ENCODE measurements around the gene C12orf60. TPM values are rescaled to one million over a fixed set of nuclear protein-coding genes. Genes with fewer than 3 reads are reported as not detected.

The C12orf60 gene
- total RNA-seq, 1 experiment from 2014 or later, result 1.9 TPM

GRCh38 chr12:14827043-14827442 is 23.6 kb downstream of the C12orf60 start:
- WGBS (ENCODE audit: extremely low coverage, insufficient read length, low lambda C conversion rate), result no CpG with 5 or more reads among the region's 2 CpGs

More at GRCh38 chr12:14827043-14827442, 23.6 kb downstream of the C12orf60 start:
- Histone ChIP-seq H3K4ac (ENCODE audit: low read depth, low read length) (no peak overlapping the region), H4K20me1 (ENCODE audit: control insufficient read depth, insufficient read depth, insufficient read length) (no peaks in the 10 kb centered on the region), H4K91ac (ENCODE audit: insufficient read length, low read depth, low read length) (no peak overlapping the region), H4K5ac (ENCODE audit: insufficient read length, low read depth, low read length) (no peak overlapping the region), H2BK15ac (ENCODE audit: low read depth, low read length) (no peak overlapping the region), H3K27me3 (ENCODE audit: insufficient read depth, low read length) (no peaks in the 10 kb centered on the region), H3K4me2 (ENCODE audit: insufficient read depth, insufficient read length, low read length) (no peak overlapping the region), H4K8ac (replicated peaks; ENCODE audit: insufficient read length, low read depth, low read length) (no peak overlapping the region), H3K56ac (ENCODE audit: insufficient read length, low read depth, low read length) (no peak overlapping the region), H2AK5ac (ENCODE audit: insufficient read length, low read length) (no peak overlapping the region), H3K18ac (ENCODE audit: insufficient read length, low read depth, low read length) (no peak overlapping the region), H3K79me2 (ENCODE audit: insufficient read depth, low read length) (no peaks in the 10 kb centered on the region; the same call in 1 of the 2 replicates), H3K27ac (ENCODE audit: insufficient read length, low read depth, low read length) (no peak overlapping the region), H2BK5ac (ENCODE audit: insufficient read length, low read length) (no peak overlapping the region), H3K4me1 (ENCODE audit: insufficient read depth, low read length) (no peaks in the 10 kb centered on the region; the same call in 1 of the 2 replicates), H2BK12ac (ENCODE audit: insufficient read length, low read depth, low read length) (no peak overlapping the region), H3T11ph (ENCODE audit: low read length) (no peak overlapping the region), H3K9ac (ENCODE audit: extremely low read depth, insufficient read length, low read length) (no peak overlapping the region), H3K9me3 (ENCODE audit: control insufficient read depth, low read depth, low read length) (no peaks in the 10 kb centered on the region), H2BK20ac (ENCODE audit: low read depth, low read length, poor library complexity, severe bottlenecking) (no peak overlapping the region), H2BK120ac (ENCODE audit: low read depth, low read length, poor library complexity, severe bottlenecking) (no peak overlapping the region), H2AFZ (ENCODE audit: low read length) (no peak overlapping the region), H3K79me1 (ENCODE audit: insufficient read depth, low read depth, low read length, poor library complexity, severe bottlenecking) (no peaks in the 10 kb centered on the region), H3K23ac (ENCODE audit: insufficient read length, low read depth, low read length) (no peak overlapping the region), H3K14ac (ENCODE audit: insufficient read depth, low read length) (no peak overlapping the region), H3K23me2 (ENCODE audit: insufficient read length, low read depth, low read length, poor library complexity, severe bottlenecking) (no peaks in the 10 kb centered on the region)
- H3K27ac Mint-ChIP-seq, result no peak overlapping the region
- H3K27me3 Mint-ChIP-seq (ENCODE audit: low read depth), result no peaks in the 10 kb centered on the region
- no peaks in the 10 kb centered on the region for H3K36me3 Mint-ChIP-seq (ENCODE audit: insufficient read depth in 1 of 3, low read depth in 3 of 3)
- H3K4me3 Mint-ChIP-seq, result no peak overlapping the region
- no peaks in the 10 kb centered on the region for H3K9me3 Mint-ChIP-seq
- peaks cover 3 to 6% of the 10 kb centered on the region in 2 experiments; a peak in 2 of 4 replicates for H3K4me1 Mint-ChIP-seq
- DNase-seq, result no peak
- TF ChIP-seq CTCF (conservative IDR thresholded peaks at IDR 0.05), result no peak
